Measurements from ENCODE around the gene RASL10A. TPM values are rescaled to one million over a fixed set of nuclear protein-coding genes. Genes with fewer than 3 reads are reported as not detected.

The RASL10A gene
- polyA plus RNA-seq, 3 donors: 0.35 to 2.1 (median 0.50) TPM

GRCh38 chr22:29272624-29273023 lies 42.9 kb downstream of the RASL10A start:
- Mint-ChIP-seq H3K9me3 (no peaks in the 10 kb centered on the region), H3K4me1 (peaks cover 31% of the 10 kb centered on the region), H3K27me3 (ENCODE audit: low read depth in 3 of 3) (no peaks in the 10 kb centered on the region), H3K4me3 (no peak overlapping the region), H3K27ac (no peak overlapping the region), H3K36me3 (peaks cover 61 to 66% of the 10 kb centered on the region in 2 donors)
- Histone ChIP-seq H3K4me2 (replicated peaks; ENCODE audit: extremely low read depth, low read length, poor library complexity, severe bottlenecking) (no peak overlapping the region), H4K20me1 (ENCODE audit: insufficient read depth, low read length) (peaks cover 92% of the 10 kb centered on the region), H3K79me2 (ENCODE audit: insufficient read depth, low read length) (peaks cover 97% of the 10 kb centered on the region), H2AFZ (ENCODE audit: insufficient read depth, low read depth, low read length, poor library complexity, severe bottlenecking) (no peak overlapping the region), H3K9me3 (replicated peaks in 1 of 2; ENCODE audit: control insufficient read depth in 1 of 2, insufficient read depth in 1 of 2, low read length in 2 of 2) (no peaks in the 10 kb centered on the region), H3K27ac (ENCODE audit: low read depth in 1 of 2, low read length in 2 of 2) (no peak overlapping the region), H3K4me1 (ENCODE audit: control insufficient read depth in 1 of 2, insufficient read depth in 2 of 2, low read length in 2 of 2) (peaks cover 22 to 29% of the 10 kb centered on the region in 2 donors), H3K4me3 (replicated peaks in 1 of 3; ENCODE audit: low read depth in 2 of 3, low read length in 3 of 3) (no peak overlapping the region), H3K36me3 (replicated peaks in 1 of 2; ENCODE audit: control insufficient read depth in 1 of 2, insufficient read depth in 2 of 2, low read length in 2 of 2) (peaks cover 59 to 68% of the 10 kb centered on the region in 2 donors), H3K9ac (ENCODE audit: insufficient read depth, low read length, poor library complexity, severe bottlenecking) (no peak overlapping the region), H3K27me3 (ENCODE audit: control insufficient read depth in 2 of 2, insufficient read depth in 2 of 2, low read length in 2 of 2) (no peaks in the 10 kb centered on the region)
- TF ChIP-seq CTCF (IDR thresholded peaks at IDR 0.05): no peak
- WGBS (ENCODE audit: insufficient coverage): 91% methylated on average over 2 of the region's 2 CpGs
- no peak for DNase-seq
- intact Hi-C loops (cut with micrococcal nuclease): loop anchor here in 1 of 2 donors (5.0 kb wide), 1 partner anchor 35 kb away; the partner anchor contains the start of gene GAS2L1

GRCh38 chr22:29270475-29271271 lies 44.8 kb downstream of the RASL10A start:
- H3K27ac ChIP-seq (ENCODE audit: low read depth in 1 of 2, low read length in 2 of 2): peak overlapping the region in 1 of 2 donors; percentile 100
- H3K79me2 ChIP-seq (ENCODE audit: insufficient read depth, low read length): peaks cover 87% of the 10 kb centered on the region
- H4K20me1 ChIP-seq (ENCODE audit: insufficient read depth, low read length): peaks cover 73% of the 10 kb centered on the region
- H3K9ac ChIP-seq (ENCODE audit: insufficient read depth, low read length, poor library complexity, severe bottlenecking): no peak overlapping the region
- DNase-seq: peak in 1 of 3 donors; percentile 4
- Mint-ChIP-seq H3K27ac (peak overlapping the region in 6 of 7 donors; percentile 53 to 100 (median 66)), H3K27me3 (ENCODE audit: low read depth in 3 of 3) (peaks cover 0 to 2% (median 0%) of the 10 kb centered on the region in 3 donors), H3K9me3 (no peaks in the 10 kb centered on the region), H3K4me1 (peaks cover 47% of the 10 kb centered on the region), H3K36me3 (peaks cover 44 to 48% of the 10 kb centered on the region in 2 donors), H3K4me3 (peak overlapping the region; percentile 93 to 98)
- H3K4me2 ChIP-seq (replicated peaks; ENCODE audit: extremely low read depth, low read length, poor library complexity, severe bottlenecking): peak overlapping the region; percentile 91
- H3K36me3 ChIP-seq (replicated peaks in 1 of 2; ENCODE audit: control insufficient read depth in 1 of 2, insufficient read depth in 2 of 2, low read length in 2 of 2): peaks cover 39 to 49% of the 10 kb centered on the region in 2 donors
- no peaks in the 10 kb centered on the region for H3K27me3 ChIP-seq (ENCODE audit: control insufficient read depth in 2 of 2, insufficient read depth in 2 of 2, low read length in 2 of 2)
- H3K4me3 ChIP-seq (replicated peaks in 1 of 3; ENCODE audit: low read depth in 2 of 3, low read length in 3 of 3): peak overlapping the region in 2 of 3 experiments; percentile 68 to 80
- 33% methylated on average over 1 of the region's 9 CpGs for WGBS (ENCODE audit: insufficient coverage)
- intact Hi-C loops (cut with micrococcal nuclease): loop anchor here in 1 of 2 donors (5.0 kb wide), 1 partner anchor 37 kb away; the partner anchor contains the start of gene GAS2L1
- H2AFZ ChIP-seq (ENCODE audit: insufficient read depth, low read depth, low read length, poor library complexity, severe bottlenecking): no peak overlapping the region
- no peaks in the 10 kb centered on the region for H3K9me3 ChIP-seq (replicated peaks in 1 of 2; ENCODE audit: control insufficient read depth in 1 of 2, insufficient read depth in 1 of 2, low read length in 2 of 2)
- TF ChIP-seq CTCF (IDR thresholded peaks at IDR 0.05): no peak
- peaks cover 33 to 41% of the 10 kb centered on the region in 2 donors for H3K4me1 ChIP-seq (ENCODE audit: control insufficient read depth in 1 of 2, insufficient read depth in 2 of 2, low read length in 2 of 2)
